B cell (primary cell): ENCODE results near the gene RPL13. TPM values are rescaled to one million over a fixed set of nuclear protein-coding genes. Genes with fewer than 3 reads are reported as not detected.

Experiments used
- ATAC-seq: fragments of 200-7000 bp; cut with Tn5 transposase; one replicate; pipeline ENCODE4 v1.10.0; 2021; ENCODE audit warnings: low read depth, mild to moderate bottlenecking, moderate number of reproducible peaks, moderate library complexity
- CTCF ChIA-PET: fragments of 350-600 bp; sonication (Branson Sonifier 250); formaldehyde crosslinking; loops from one replicate; lab custom pipeline; 2021; ENCODE audit warnings: antibody characterized with exemption, inconsistent platforms; lab: Charles Lee
- POLR2A ChIA-PET: fragments of 350-600 bp; sonication (Branson Sonifier 250); formaldehyde crosslinking; loops from one replicate; lab custom pipeline; 2021; ENCODE audit warnings: antibody characterized with exemption; lab: Charles Lee
- DNase-seq: peaks from one replicate; pipeline ENCODE4 v3.0.0; 2013
- H2AFZ ChIP-seq: 2 replicates; pipeline ENCODE4 v1.6.1; 2012; ENCODE audit warnings: mild to moderate bottlenecking, low read depth, low read length; ENCODE audit not compliant: insufficient read depth, poor library complexity, severe bottlenecking
- H3K27ac ChIP-seq, 2 donors: 1 replicate in 1 of 2; 2 replicates in 1 of 2; pipeline ENCODE4 v1.5.1; 2012 to 2013; ENCODE audit warnings: low read length in 2 of 2, mild to moderate bottlenecking in 2 of 2, moderate library complexity in 1 of 2
- H3K27me3 ChIP-seq, 4 experiments: fragments of 200-600 bp in 1 of 4; sonication (generic) in 1 of 4; replicated peaks in 1 of 4; 1 replicate in 2 of 4; 2 replicates in 2 of 4; pipeline versions ENCODE4 v1.6.1 to v1.7.0; 2013 to 2016; ENCODE audit warnings: low read length in 3 of 4, mild to moderate bottlenecking in 2 of 4, mixed read lengths in 1 of 4, moderate library complexity in 1 of 4; ENCODE audit not compliant: insufficient read depth in 4 of 4, control insufficient read depth in 3 of 4; ENCODE audit errors: control extremely low read depth in 1 of 4
- H3K36me3 ChIP-seq, 2 experiments: replicated peaks in 1 of 2; 1 replicate in 1 of 2; 2 replicates in 1 of 2; pipeline versions ENCODE4 v1.6.1 to v1.7.1; 2013; ENCODE audit warnings: low read length in 1 of 2; ENCODE audit not compliant: insufficient read depth in 2 of 2, control insufficient read depth in 1 of 2; ENCODE audit errors: control extremely low read depth in 1 of 2, extremely low read depth in 1 of 2
- H3K4me1 ChIP-seq, 2 donors: fragments of 200-600 bp in 1 of 2; sonication (generic) in 1 of 2; 1 replicate in 1 of 2; 2 replicates in 1 of 2; pipeline versions ENCODE4 v1.5.1 to v1.6.1; 2013 to 2017; ENCODE audit warnings: low read length in 2 of 2; ENCODE audit not compliant: control insufficient read depth in 2 of 2, insufficient read depth in 2 of 2
- H3K4me2 ChIP-seq: replicated peaks from 2 replicates; pipeline ENCODE3; 2012; ENCODE audit warnings: mild to moderate bottlenecking, low read depth, low read length; ENCODE audit not compliant: poor library complexity, severe bottlenecking
- H3K4me3 ChIP-seq, 5 experiments: fragments of 200-600 bp in 1 of 5; sonication (generic) in 1 of 5; 1 replicate in 3 of 5; 2 replicates in 2 of 5; pipeline versions ENCODE4 v1.5.1 to v1.7.0; 2011 to 2016; ENCODE audit warnings: low read length in 4 of 5, mild to moderate bottlenecking in 4 of 5, low read depth in 2 of 5, control low read depth in 1 of 5, moderate library complexity in 1 of 5; ENCODE audit not compliant: insufficient read depth in 1 of 5; ENCODE audit errors: control extremely low read depth in 1 of 5, extremely low read depth in 1 of 5
- H3K79me2 ChIP-seq: fragments of 200-600 bp; sonication (generic); one replicate; pipeline ENCODE4 v1.6.0; 2016; ENCODE audit warnings: low read length; ENCODE audit not compliant: control insufficient read depth, insufficient read depth
- H3K9ac ChIP-seq: fragments of 200-600 bp; sonication (generic); 2 replicates; pipeline ENCODE4 v1.6.1; 2017; ENCODE audit warnings: mild to moderate bottlenecking, low read length, moderate library complexity
- H3K9me3 ChIP-seq, 3 donors: one replicate each; pipeline versions ENCODE4 v1.6.1 to v1.7.1; 2013; ENCODE audit warnings: low read length in 2 of 3; ENCODE audit not compliant: control insufficient read depth in 2 of 3, insufficient read depth in 1 of 3; ENCODE audit errors: control extremely low read depth in 1 of 3
- H4K20me1 ChIP-seq: 2 replicates; pipeline ENCODE4 v1.6.0; 2012; ENCODE audit warnings: mild to moderate bottlenecking, low read length; ENCODE audit not compliant: insufficient read depth, control insufficient read depth, poor library complexity, severe bottlenecking
- H3K27ac Mint-ChIP-seq: one replicate; pipeline ENCODE4 v1.8.0; 2021; ENCODE audit warnings: mixed read lengths
- H3K27me3 Mint-ChIP-seq: one replicate; pipeline ENCODE4 v1.8.0; 2021; ENCODE audit warnings: mixed read lengths
- H3K4me1 Mint-ChIP-seq: one replicate; pipeline ENCODE4 v1.8.0; 2021; ENCODE audit warnings: mixed read lengths
- H3K4me3 Mint-ChIP-seq: one replicate; pipeline ENCODE4 v1.8.0; 2021; ENCODE audit warnings: mixed read lengths
- H3K9me3 Mint-ChIP-seq: one replicate; pipeline ENCODE4 v1.8.0; 2022; ENCODE audit warnings: mixed read lengths; ENCODE audit not compliant: insufficient read depth
- CTCF ChIP-seq: fragments of 200-600 bp; IDR thresholded peaks from one replicate; pipeline ENCODE4 v1.8.0; 2022; ENCODE audit warnings: antibody characterized with exemption, mild to moderate bottlenecking
- EZH2 ChIP-seq: IDR thresholded peaks from 2 replicates; pipeline ENCODE4 v1.6.1; 2012; ENCODE audit warnings: borderline replicate concordance, low read depth, mild to moderate bottlenecking, moderate library complexity, low read length; ENCODE audit not compliant: insufficient read depth, poor library complexity, severe bottlenecking
- WGBS: methylation state at CpG from one replicate; pipeline ENCODE4 v1.1.5; 2013; ENCODE audit warnings: missing lambda C conversion rate; ENCODE audit not compliant: insufficient coverage; 5-methylcytosine and 5-hydroxymethylcytosine counted together
- intact Hi-C: fragments of 100-400 bp; cut with micrococcal nuclease; formaldehyde crosslinking; loops from one replicate; pipeline ENCODE4 v1.10.0; 2022
- polyA plus RNA-seq: library from polyadenylated mRNA; depleted of rRNA; stranded (reverse); fragments of >200 nt; gene quantifications from 2 replicates; pipeline ENCODE4 v1.2.3, GENCODE V29; 2012
- total RNA-seq, 2 donors: library from RNA; stranded (reverse); fragments of 120-200 nt in 1 of 2; gene quantifications; 1 replicate in 1 of 2; 2 replicates in 1 of 2; pipeline versions ENCODE4 v1.2.3 to v1.2.4, GENCODE V29; 2013 to 2022

RPL13 gene
- total and polyA plus RNA-seq, 2 donors (not counting 1 experiment from before 2014, with no cell fraction given) = 3,184 to 11,676 TPM

- ChIA-PET CTCF (no interaction called here), POLR2A (no interaction called here)
- no peaks in the 10 kb centered on the region for H4K20me1 ChIP-seq
- intact Hi-C loops = no loop called here
- no peak overlapping the region for H3K27ac Mint-ChIP-seq
- no peak overlapping the region for H3K27ac ChIP-seq
- DNase-seq = no peak
- no peaks in the 10 kb centered on the region for H3K79me2 ChIP-seq
- no peaks in the 10 kb centered on the region for H3K9me3 Mint-ChIP-seq
- no peaks in the 10 kb centered on the region for H3K27me3 ChIP-seq
- H3K4me3 Mint-ChIP-seq = no peak overlapping the region
- no peak for TF ChIP-seq CTCF
- ATAC-seq = no peak
- H3K27me3 Mint-ChIP-seq = no peaks in the 10 kb centered on the region
- H3K4me3 ChIP-seq = no peak overlapping the region
- 95% methylated on average over 36 of the region's 36 CpGs for WGBS
- no peak overlapping the region for H3K4me2 ChIP-seq
- no peaks in the 10 kb centered on the region for H3K4me1 Mint-ChIP-seq
- H2AFZ ChIP-seq = no peak overlapping the region
- H3K4me1 ChIP-seq = no peaks in the 10 kb centered on the region
- peaks cover 0 to 9% (median 0%) of the 10 kb centered on the region in 3 donors for H3K9me3 ChIP-seq
- H3K9ac ChIP-seq = no peak overlapping the region
- H3K36me3 ChIP-seq = no peaks in the 10 kb centered on the region
Observed at GRCh38 chr16:89583197-89583894, 22.9 kb downstream of the RPL13 start.

GRCh38 chr16:89583895-89584644, 23.6 kb downstream of the RPL13 start:
- H3K9me3 Mint-ChIP-seq = no peaks in the 10 kb centered on the region
- H4K20me1 ChIP-seq = no peaks in the 10 kb centered on the region
- no peaks in the 10 kb centered on the region for H3K4me1 ChIP-seq
- H3K27ac ChIP-seq = no peak overlapping the region
- H3K27me3 Mint-ChIP-seq = no peaks in the 10 kb centered on the region
- CTCF ChIA-PET = no interaction called here
- TF ChIP-seq CTCF = no peak
- no peak for TF ChIP-seq EZH2
- no peak overlapping the region for H3K27ac Mint-ChIP-seq
- no peaks in the 10 kb centered on the region for H3K79me2 ChIP-seq
- WGBS = 92% methylated on average over 49 of the region's 49 CpGs
- H3K27me3 ChIP-seq = no peaks in the 10 kb centered on the region
- POLR2A ChIA-PET = no interaction called here
- no peaks in the 10 kb centered on the region for H3K36me3 ChIP-seq
- no peak for ATAC-seq
- no peak overlapping the region for H3K4me2 ChIP-seq
- peaks cover 0 to 9% (median 0%) of the 10 kb centered on the region in 3 donors for H3K9me3 ChIP-seq
- H3K9ac ChIP-seq = no peak overlapping the region
- H3K4me3 Mint-ChIP-seq = no peak overlapping the region
- H3K4me1 Mint-ChIP-seq = no peaks in the 10 kb centered on the region
- DNase-seq = no peak
- H3K4me3 ChIP-seq = no peak overlapping the region
- H2AFZ ChIP-seq = no peak overlapping the region
- intact Hi-C loops = no loop called here
